Stimulated activated CD8-positive, alpha-beta memory T cell treated with anti-CD3 and anti-CD28 coated beads, Interleukin-15, amount 100 ng/mL, for 48 hours (primary cell): Measurements from ENCODE around the gene INTS1.

ENCODE experiments used
- DNase-seq, 2 donors: peaks; one replicate each; pipeline ENCODE4 v3.0.0-alpha.2; 2020; ENCODE audit warnings: low read depth in 2 of 2

INTS1 gene

GRCh38 chr7:1508277-1508758, 4.1 kb upstream of the INTS1 start:
- DNase-seq, result no peak

- no peak for DNase-seq
Observed at GRCh38 chr7:1505731-1506550, 1.8 kb upstream of the INTS1 start.

GRCh38 chr7:1503390-1503789, 799 bp downstream of the INTS1 start:
- DNase-seq, result no peak

- DNase-seq, result no peak
Observed at GRCh38 chr7:1502845-1503244, 1.3 kb downstream of the INTS1 start.

- no peak for DNase-seq
Observed at GRCh38 chr7:1501487-1502270, 2.5 kb downstream of the INTS1 start.

GRCh38 chr7:1500064-1500807, 4.0 kb downstream of the INTS1 start:
- DNase-seq, result no peak

GRCh38 chr7:1499367-1500029, 4.7 kb downstream of the INTS1 start:
- no peak for DNase-seq

GRCh38 chr7:1498370-1499305, 5.6 kb downstream of the INTS1 start:
- no peak for DNase-seq

GRCh38 chr7:1497293-1497927, 6.8 kb downstream of the INTS1 start:
- DNase-seq, result no peak

GRCh38 chr7:1496531-1497292, 7.5 kb downstream of the INTS1 start:
- DNase-seq, result no peak

- DNase-seq, result no peak
Observed at GRCh38 chr7:1495564-1496242, 8.5 kb downstream of the INTS1 start.

GRCh38 chr7:1494866-1495563, 9.2 kb downstream of the INTS1 start:
- no peak for DNase-seq

GRCh38 chr7:1494447-1494846, 9.7 kb downstream of the INTS1 start:
- no peak for DNase-seq

GRCh38 chr7:1493571-1493970, 10.6 kb downstream of the INTS1 start:
- DNase-seq, result no peak

GRCh38 chr7:1493129-1493528, 11.1 kb downstream of the INTS1 start:
- DNase-seq, result no peak

GRCh38 chr7:1492640-1493039, 11.5 kb downstream of the INTS1 start:
- DNase-seq, result no peak

- DNase-seq, result no peak
Observed at GRCh38 chr7:1492221-1492620, 12.0 kb downstream of the INTS1 start.

GRCh38 chr7:1490837-1491236, 13.4 kb downstream of the INTS1 start:
- no peak for DNase-seq
